ENCODE data around the gene MYRF. TPM values are rescaled to one million over a fixed set of nuclear protein-coding genes. Genes with fewer than 3 reads are reported as not detected.

MYRF gene
- total and polyA plus RNA-seq, 2 of the 4 experiments (the other 2 are of a cell fraction), result 1.6 to 10.7 TPM

DNA sequence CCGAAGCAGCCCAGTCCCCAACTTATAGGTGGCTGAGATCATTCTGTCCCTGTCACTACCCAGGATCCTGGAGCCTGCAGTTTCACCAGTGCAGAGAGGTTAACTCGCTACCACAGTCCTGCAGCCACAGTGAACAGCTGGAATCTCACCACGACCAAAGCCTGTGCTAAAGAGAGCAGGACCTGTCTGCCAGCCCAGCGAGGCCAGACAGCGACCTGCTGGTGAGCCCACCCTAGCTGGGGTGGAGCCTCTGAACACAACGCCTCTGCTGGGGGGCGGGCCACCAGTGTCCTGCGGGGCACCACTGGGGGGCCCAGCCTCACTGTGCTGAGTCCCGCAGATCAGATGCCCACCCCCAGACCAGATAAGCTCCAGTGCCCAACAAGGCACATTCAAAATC lies 39.0 kb upstream of the MYRF start:
- H3K56ac ChIP-seq (ENCODE audit: extremely low read depth, insufficient read depth, low read length), result no peak overlapping the region
- H2BK20ac ChIP-seq (ENCODE audit: low read depth, low read length), result no peak overlapping the region
- 50% methylated on average over 2 of the region's 9 CpGs; no CpG with 5 or more reads in 1 of the 2 experiments for WGBS, 2 experiments (ENCODE audit: extremely low coverage in 2 of 2, insufficient read length in 1 of 2)
- POLR2A ChIA-PET (ENCODE audit: unreplicated experiment), result no interaction called here
- H3K4me1 ChIP-seq (ENCODE audit: control insufficient read depth, insufficient read depth, low read length), result peaks cover 7% of the 10 kb centered on the region
- no peak overlapping the region for H3K4me2 ChIP-seq (ENCODE audit: low read depth, low read length)
- peak overlapping the region; percentile 72 for H2AK9ac ChIP-seq (replicated peaks; ENCODE audit: low read depth, low read length, poor library complexity)
- no peak overlapping the region for H2AFZ ChIP-seq (replicated peaks; ENCODE audit: low read length, poor library complexity)
- H4K5ac ChIP-seq (ENCODE audit: low read depth, low read length), result no peak overlapping the region
- no peaks in the 10 kb centered on the region for H3K9me3 ChIP-seq (ENCODE audit: control insufficient read depth, insufficient read depth, low read length)
- dilution Hi-C loops (cut with HindIII; ENCODE audit: low sequenced_read_pairs, unreplicated experiment), result no loop called here
- H2BK5ac ChIP-seq (ENCODE audit: low read depth, low read length, poor library complexity, severe bottlenecking), result no peak overlapping the region
- no peak for DNase-seq
- TF ChIP-seq RAD21 (IDR thresholded peaks at IDR 0.05; ENCODE audit: low read length), result no peak
- H3K79me1 ChIP-seq (ENCODE audit: low read depth in 1 of 2, low read length in 2 of 2), result peaks cover 0 to 9% of the 10 kb centered on the region in 2 experiments; a peak in 1 of 4 replicates
- no peak overlapping the region for H3K27ac ChIP-seq (ENCODE audit: insufficient read depth, low read length)
- H2BK15ac ChIP-seq (ENCODE audit: low read depth, low read length), result no peak overlapping the region
- H3K23ac ChIP-seq (ENCODE audit: low read depth, low read length), result no peak overlapping the region
- CTCF ChIA-PET, result interaction anchor here (0.6 kb wide), 1 partner anchor 1400 kb away, joined by 4 read pairs; no protein-coding TSS in a partner anchor
- no TSS peak for BruUV-seq (replicated peaks)
- no peaks in the 10 kb centered on the region for H4K20me1 ChIP-seq (ENCODE audit: insufficient read depth, low read length)
- peaks cover 27% of the 10 kb centered on the region; the same call in 1 of the 2 replicates for H3K27me3 ChIP-seq (ENCODE audit: control insufficient read depth, insufficient read depth, low read length)
- no peaks in the 10 kb centered on the region for H3K36me3 ChIP-seq (ENCODE audit: control insufficient read depth, insufficient read depth, low read length)
- no peak overlapping the region for H3K18ac ChIP-seq (ENCODE audit: low read depth, low read length)
- H3K9ac ChIP-seq (ENCODE audit: low read depth, low read length), result no peak overlapping the region
- H3K9me1 ChIP-seq (ENCODE audit: insufficient read depth, low read length), result peaks cover 4% of the 10 kb centered on the region
- H2BK120ac ChIP-seq (ENCODE audit: low read depth, low read length), result no peak overlapping the region
- H2AK5ac ChIP-seq (ENCODE audit: low read depth, low read length), result no peak overlapping the region
- H4K91ac ChIP-seq (ENCODE audit: insufficient read depth, low read depth, low read length), result no peak overlapping the region
- no peak for ATAC-seq (ENCODE audit: low read depth)
- H3K14ac ChIP-seq (replicated peaks; ENCODE audit: low read depth, low read length), result no peak overlapping the region
- no peak overlapping the region for H4K8ac ChIP-seq (ENCODE audit: low read depth in 2 of 2, low read length in 2 of 2)
- intact Hi-C loops (cut with micrococcal nuclease), result no loop called here
- no peak overlapping the region for H3K4me3 ChIP-seq (ENCODE audit: insufficient read depth, low read depth, low read length)
- no peak overlapping the region for H3K4ac ChIP-seq (ENCODE audit: low read depth, low read length)
- in situ Hi-C loops (cut with MboI; ENCODE audit: low sequenced_read_pairs), result no loop called here
